ENCODE data around the gene UBE2D3.

Gene UBE2D3

DNA sequence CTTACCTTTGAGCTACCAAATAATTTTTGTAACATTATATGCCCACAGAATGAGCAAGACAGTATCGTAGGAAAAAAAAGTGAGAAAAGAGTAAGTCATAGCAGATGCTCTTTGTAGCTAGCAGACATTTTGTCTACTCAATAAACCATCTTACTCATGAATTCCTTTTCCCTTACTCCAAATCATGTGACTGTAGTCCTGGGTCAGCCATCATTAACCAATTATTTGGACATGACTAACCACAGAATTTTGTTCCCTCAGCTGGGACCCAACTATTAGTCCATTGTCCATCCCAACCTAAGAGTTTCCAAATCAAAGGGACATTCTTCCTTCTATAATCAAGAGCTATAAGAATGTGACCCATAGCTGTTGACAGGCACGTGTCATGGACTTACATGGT is 11.4 kb downstream of the UBE2D3 start:
- H3K4me3 ChIP-seq (ENCODE audit: low read length) = no peak overlapping the region
- DNase-seq (ENCODE audit: low read depth) = peak; percentile 86
- TF ChIP-seq, protein P1, sequence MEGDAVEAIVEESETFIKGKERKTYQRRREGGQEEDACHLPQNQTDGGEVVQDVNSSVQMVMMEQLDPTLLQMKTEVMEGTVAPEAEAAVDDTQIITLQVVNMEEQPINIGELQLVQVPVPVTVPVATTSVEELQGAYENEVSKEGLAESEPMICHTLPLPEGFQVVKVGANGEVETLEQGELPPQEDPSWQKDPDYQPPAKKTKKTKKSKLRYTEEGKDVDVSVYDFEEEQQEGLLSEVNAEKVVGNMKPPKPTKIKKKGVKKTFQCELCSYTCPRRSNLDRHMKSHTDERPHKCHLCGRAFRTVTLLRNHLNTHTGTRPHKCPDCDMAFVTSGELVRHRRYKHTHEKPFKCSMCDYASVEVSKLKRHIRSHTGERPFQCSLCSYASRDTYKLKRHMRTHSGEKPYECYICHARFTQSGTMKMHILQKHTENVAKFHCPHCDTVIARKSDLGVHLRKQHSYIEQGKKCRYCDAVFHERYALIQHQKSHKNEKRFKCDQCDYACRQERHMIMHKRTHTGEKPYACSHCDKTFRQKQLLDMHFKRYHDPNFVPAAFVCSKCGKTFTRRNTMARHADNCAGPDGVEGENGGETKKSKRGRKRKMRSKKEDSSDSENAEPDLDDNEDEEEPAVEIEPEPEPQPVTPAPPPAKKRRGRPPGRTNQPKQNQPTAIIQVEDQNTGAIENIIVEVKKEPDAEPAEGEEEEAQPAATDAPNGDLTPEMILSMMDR (IDR thresholded peaks at IDR 0.05; ENCODE audit: insufficient read depth, low read depth, low read length, missing control alignments) = no peak

DNA sequence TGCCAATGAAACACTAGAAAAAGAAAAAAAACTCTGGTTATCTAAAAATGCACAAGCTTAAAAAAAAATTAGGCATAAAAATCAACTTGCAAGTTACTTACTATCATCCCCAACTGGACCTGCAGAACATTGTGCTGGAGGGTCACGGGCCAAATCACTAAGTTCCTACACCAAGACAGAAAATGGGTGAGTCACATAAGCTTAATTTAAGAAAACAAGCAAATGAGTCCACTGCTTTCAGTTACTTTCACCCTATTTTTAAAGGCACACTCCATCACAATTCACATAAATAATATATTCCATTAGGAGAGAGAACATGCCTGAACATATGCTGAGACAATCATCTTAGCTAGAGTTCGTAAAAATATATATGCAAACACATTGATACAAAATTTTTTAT is 17.7 kb downstream of the UBE2D3 start:
- no peak for DNase-seq (ENCODE audit: low read depth)
- no peak overlapping the region for H3K4me3 ChIP-seq (ENCODE audit: low read length)
- TF ChIP-seq, protein P1 (IDR thresholded peaks at IDR 0.05; ENCODE audit: insufficient read depth, low read depth, low read length, missing control alignments) = no peak

DNA sequence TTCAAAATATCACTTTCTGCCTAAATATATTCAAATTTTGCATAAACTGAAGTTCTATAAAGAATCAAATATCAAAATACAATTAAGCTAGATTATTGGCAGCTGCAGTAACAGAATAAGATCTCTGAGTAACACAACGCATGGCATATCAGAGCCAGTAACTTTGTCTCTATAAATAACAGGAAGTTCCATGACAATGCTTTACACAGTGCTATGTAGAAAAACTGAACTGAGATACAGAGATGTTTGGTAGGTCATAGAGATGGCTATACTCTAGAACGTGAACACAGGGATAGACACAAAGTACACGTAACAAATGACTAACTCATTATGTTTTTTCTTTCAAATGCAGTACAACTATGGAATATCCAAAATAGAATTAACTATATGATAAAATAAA is 18.2 kb downstream of the UBE2D3 start:
- H3K4me3 ChIP-seq (ENCODE audit: low read length) = no peak overlapping the region
- TF ChIP-seq, protein P1 (IDR thresholded peaks at IDR 0.05; ENCODE audit: insufficient read depth, low read depth, low read length, missing control alignments) = no peak
- DNase-seq (ENCODE audit: low read depth) = no peak

DNA sequence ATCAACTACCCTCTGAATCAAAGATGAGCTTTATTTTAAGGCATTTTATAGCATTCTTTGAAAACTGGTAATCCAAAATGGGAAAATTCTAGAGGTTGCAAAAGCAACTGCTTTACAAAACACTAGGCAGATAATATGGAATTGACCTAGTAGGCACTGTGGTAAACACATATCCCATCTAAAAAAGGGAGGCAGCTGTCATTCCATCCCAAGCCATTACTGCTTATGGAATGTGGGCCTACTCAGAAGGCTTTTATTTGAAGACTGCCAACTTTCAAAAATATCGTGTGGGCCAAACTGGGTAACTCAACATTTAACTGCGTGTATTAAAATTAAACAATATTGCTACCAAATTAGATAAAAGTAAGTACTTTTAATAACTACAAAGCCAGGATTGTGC is 19.3 kb downstream of the UBE2D3 start:
- no peak for DNase-seq (ENCODE audit: low read depth)
- H3K4me3 ChIP-seq (ENCODE audit: low read length) = no peak overlapping the region
- TF ChIP-seq, protein P1 (IDR thresholded peaks at IDR 0.05; ENCODE audit: insufficient read depth, low read depth, low read length, missing control alignments) = no peak

DNA sequence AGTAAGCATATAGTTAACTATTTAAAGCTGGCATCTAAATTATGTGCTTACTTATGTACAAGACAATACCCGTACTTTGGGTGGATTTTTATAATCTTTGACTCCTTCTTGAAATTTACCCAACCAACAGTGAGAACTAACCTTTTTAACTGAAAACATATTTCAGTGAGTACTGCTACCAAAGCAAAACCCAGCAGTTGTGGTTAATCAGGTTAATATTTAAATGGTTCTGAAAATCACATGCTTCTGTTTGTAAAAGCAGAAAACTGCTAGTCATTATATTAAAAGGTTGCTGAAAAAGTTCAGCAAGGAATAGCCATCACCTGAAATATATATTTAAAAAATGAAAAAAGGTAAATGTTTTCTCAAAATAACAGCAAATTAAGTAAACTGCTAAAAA is 20.0 kb downstream of the UBE2D3 start:
- TF ChIP-seq, protein P1 (IDR thresholded peaks at IDR 0.05; ENCODE audit: insufficient read depth, low read depth, low read length, missing control alignments) = no peak

DNA sequence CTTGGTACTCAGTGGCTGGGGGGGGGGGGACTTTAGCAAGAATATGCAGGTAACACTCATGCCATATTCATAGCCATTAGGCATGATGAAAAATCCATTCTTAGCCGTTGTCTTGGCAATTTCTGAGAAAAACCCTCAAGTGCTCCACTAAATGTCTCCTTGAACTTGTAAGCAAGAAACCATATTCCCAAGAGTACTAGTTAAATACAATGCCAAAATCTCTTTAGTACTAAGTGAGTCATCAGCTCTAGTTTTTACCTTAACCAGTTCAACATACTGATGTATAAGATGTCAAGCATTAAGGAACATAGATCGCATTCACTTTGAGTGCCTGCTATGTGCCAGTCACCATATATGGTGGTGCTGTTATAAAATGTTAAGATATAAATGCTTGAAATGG is 27.5 kb downstream of the UBE2D3 start:
- no peak for DNase-seq (ENCODE audit: low read depth)
- TF ChIP-seq, protein P1 (IDR thresholded peaks at IDR 0.05; ENCODE audit: insufficient read depth, low read depth, low read length, missing control alignments) = no peak
- no peak overlapping the region for H3K4me3 ChIP-seq (ENCODE audit: low read length)

More for the DNA sequence above, 20.0 kb downstream of the UBE2D3 start:
- no peak overlapping the region for H3K4me3 ChIP-seq (ENCODE audit: low read length)
- DNase-seq (ENCODE audit: low read depth) = no peak

DNA sequence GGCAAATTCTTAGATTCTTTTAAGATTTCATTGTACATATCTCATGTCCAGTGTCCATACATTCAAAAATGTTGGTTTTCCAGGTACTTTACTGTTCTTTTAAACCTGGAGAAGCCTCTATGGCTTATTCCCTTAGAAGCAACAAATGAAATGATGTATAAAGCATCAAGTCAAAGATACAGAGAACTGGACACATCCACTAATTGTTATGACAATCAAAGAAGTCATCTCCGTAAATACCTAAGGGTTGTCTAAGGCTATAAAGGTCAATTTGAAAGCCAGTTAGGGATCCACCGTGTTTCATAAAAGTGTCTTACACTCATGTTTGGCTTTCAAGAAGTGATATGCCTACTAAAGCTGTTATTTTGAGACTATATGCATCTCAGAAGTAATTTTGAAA is 32.4 kb downstream of the UBE2D3 start:
- TF ChIP-seq, protein P1 (IDR thresholded peaks at IDR 0.05; ENCODE audit: insufficient read depth, low read depth, low read length, missing control alignments) = no peak
- no peak for DNase-seq (ENCODE audit: low read depth)
- no peak overlapping the region for H3K4me3 ChIP-seq (ENCODE audit: low read length)

Measured in epithelial cell of esophagus (primary cell).